LNCAP (cell line): ENCODE results near the gene ZBTB16.

Source experiments
- CTCF ChIP-seq: fragments of 450-650 bp; IDR thresholded peaks from 2 replicates; pipeline ENCODE4 v1.5.1; 2017; ENCODE audit warnings: mild to moderate bottlenecking

Gene ZBTB16

GRCh38 chr11:114158421-114158820 is 98.9 kb downstream of the ZBTB16 start:
- TF ChIP-seq CTCF = no peak

- TF ChIP-seq CTCF = no peak
These were observed 99.4 kb downstream of the ZBTB16 start for GRCh38 chr11:114158886-114159285.

- TF ChIP-seq CTCF = no peak
These were observed 99.8 kb downstream of the ZBTB16 start for GRCh38 chr11:114159320-114159719.

GRCh38 chr11:114159802-114160632 is 100.5 kb downstream of the ZBTB16 start:
- no peak for TF ChIP-seq CTCF

- no peak for TF ChIP-seq CTCF
These were observed 101.4 kb downstream of the ZBTB16 start for GRCh38 chr11:114160894-114161293.

GRCh38 chr11:114161486-114162250 is 102.2 kb downstream of the ZBTB16 start:
- TF ChIP-seq CTCF = no peak

GRCh38 chr11:114162719-114163123 is 103.2 kb downstream of the ZBTB16 start:
- TF ChIP-seq CTCF = no peak
